Measurements from ENCODE around the gene CLEC10A.
"Not testable (repeated sequence)": the region's sequence is repeated elsewhere in the genome, so short reads cannot be mapped to it uniquely, and the experiment has no call there.

Gene CLEC10A, protein sequence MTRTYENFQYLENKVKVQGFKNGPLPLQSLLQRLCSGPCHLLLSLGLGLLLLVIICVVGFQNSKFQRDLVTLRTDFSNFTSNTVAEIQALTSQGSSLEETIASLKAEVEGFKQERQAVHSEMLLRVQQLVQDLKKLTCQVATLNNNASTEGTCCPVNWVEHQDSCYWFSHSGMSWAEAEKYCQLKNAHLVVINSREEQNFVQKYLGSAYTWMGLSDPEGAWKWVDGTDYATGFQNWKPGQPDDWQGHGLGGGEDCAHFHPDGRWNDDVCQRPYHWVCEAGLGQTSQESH

DNA sequence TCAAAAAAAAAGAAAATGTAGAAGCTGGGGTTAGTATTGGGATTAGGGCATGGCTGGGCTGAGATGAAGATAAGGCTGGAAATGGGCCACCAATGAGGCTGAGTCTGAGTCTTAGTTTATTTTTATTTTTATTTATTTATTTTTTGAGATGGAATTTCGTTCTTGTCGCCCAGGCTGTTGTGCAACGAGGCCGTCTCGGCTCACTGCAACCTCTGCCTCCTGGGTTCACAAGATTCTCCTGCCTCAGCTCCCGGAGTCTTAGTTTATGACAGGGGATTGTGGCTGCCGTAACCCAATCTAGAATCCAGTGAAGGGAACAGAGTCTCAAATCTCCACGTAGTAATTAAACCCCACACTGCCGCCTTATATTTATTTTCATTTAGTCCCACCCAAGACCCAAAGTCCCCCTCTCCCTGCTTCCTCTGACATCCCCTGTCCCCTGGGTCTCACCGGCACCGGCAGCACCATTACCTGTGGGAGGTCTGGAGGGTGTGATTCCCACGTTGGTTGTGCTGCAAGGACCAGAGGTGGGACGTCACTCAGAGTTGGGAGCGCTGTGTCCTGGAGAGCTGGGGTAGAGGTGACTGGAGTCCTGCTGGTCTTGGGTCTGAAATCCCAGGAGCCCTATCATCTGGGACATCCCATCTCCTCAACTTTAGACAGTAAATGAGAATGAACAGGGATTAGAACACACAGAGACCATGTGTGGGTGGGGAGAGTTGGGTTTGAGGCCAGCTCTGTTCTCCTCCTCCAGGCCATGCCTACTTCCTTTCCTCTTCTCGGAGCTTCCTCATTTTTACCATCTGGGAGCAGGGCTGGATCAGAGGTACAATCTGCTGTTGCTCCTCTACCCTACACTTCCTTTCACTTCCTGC is at the start of gene CLEC10A:
Gene CLEC10A (minus strand): TSS at position 671 of the 875 bp plus-strand sequence. CDS start 1,439 bp downstream, outside the sequence.
- DNase-seq = no peak

DNA sequence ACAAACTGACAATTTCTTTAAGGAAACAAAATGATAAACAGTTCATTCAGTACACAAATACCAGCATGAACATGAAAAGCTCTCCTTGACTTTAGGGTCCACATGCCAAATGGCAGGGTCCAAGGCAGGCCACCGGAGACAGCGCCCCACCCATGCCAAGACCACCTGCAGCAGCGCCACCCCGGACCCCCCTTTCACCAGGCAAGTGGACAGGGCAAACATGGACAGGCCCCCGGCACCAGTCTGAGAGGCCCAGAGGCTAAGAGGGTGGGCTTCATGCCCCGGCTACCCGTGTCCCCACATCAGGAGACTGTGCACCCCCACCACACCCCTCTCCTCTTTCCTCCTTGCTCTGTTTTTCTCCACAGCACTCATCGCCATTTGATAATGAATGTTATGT is 49.3 kb upstream of the CLEC10A start:
- DNase-seq = no peak

DNA sequence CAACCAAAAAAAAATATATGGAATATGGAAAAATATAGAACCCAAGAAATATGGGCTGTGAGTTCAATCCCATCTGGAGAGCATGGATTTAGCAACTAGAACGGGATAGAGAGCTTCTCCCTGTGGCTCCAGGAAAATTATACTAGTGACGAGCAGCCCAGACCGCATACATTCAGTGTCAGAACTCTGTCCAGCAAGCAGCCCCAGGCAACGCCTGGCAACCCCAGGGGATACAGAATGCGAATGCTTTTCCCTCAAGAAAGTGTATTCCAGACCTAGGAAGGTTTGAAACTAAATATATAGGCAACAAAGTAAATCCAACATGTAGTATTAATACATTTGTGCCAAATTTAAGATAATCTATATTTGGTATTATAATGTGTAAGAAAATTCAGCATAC is 48.1 kb upstream of the CLEC10A start:
- no peak for DNase-seq

DNA sequence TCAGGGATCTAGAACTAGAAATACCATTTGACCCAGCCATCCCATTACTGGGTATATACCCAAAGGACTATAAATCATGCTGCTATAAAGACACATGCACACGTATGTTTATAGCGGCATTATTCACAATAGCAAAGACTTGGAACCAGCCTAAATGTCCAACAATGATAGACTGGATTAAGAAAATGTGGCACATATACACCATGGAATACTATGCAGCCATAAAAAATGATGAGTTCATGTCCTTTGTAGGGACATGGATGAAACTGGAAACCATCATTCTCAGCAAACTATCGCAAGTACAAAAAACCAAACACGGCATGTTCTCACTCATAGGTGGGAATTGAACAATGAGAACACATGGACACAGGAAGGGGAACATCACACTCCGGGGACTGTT is 47.5 kb upstream of the CLEC10A start:
- not testable (repeated sequence) for DNase-seq

DNA sequence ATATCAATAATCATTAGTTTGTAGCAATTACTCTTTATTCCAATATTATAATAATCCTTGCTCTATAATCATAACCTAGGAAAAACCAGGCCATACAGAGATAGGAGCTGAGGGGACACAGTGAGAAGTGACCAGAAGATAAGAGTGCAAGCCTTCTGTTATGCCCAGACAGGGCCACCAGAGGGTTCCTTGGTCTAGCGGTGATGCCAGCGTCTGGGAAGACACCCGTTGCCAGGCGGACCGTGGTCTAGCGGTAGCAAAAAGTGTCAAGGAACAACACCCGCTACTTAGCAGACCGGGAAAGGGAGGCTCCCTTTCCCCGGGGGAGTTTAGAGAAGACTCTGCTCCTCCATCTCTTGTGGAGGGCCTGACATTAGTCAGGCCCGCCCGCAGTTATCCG is 46.3 kb upstream of the CLEC10A start:
- not testable (repeated sequence) for DNase-seq

DNA sequence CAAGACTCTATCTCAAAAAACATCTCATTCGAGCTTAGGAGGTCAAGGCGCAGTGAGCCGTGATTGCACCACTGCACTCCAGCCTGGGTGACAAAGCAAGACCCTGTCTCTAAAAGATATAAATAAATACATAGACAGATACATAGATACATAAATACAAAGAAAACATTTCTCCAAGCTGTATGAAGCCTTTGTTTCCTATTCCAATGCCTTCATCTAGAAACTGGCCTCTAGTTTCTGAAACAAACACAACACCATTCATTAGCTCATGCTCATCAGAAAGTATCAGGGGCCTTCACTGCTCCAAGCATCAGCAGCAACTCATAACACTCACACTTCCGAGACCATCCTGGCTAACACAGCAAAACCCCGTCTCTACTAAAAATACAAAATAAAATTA is 44.9 kb upstream of the CLEC10A start:
- no peak for DNase-seq

DNA sequence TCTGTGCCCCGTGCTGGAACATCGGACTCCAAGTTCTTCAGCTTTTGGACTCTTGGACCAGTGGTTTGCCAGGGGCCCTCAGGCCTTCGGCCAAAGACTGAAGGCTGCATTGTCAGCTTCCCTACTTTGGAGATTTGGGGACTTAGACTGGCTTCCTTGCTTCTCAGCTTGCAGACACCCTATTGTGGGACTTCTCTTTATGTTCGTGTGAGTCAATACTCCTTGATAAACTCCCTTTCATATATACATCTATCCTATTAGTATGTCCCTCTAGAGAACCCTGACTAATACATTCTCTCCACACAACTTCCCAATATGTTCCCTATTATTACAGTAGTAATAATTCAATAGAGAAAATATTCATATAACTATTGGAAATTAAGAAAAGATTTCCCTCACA is 43.8 kb upstream of the CLEC10A start:
- DNase-seq = no peak

DNA sequence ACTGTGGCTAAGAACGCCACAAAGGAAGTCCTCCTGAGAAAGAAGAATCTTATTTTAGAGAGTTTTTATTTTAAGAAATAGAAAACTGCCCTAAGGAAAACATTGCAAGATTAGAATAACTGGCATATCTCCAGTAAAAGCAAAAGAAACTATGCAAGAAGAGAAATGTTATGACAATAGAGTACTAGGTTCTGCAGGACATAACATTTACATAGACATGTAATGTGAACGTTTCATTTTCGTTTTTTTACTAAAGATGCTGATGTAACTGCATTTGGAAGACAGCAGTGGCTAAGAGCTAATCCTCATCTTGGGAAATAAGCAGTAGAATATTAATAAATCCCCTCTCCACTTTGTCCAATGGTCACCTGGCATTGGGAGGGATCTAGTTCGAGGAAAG is 42.3 kb upstream of the CLEC10A start:
- DNase-seq = no peak

DNA sequence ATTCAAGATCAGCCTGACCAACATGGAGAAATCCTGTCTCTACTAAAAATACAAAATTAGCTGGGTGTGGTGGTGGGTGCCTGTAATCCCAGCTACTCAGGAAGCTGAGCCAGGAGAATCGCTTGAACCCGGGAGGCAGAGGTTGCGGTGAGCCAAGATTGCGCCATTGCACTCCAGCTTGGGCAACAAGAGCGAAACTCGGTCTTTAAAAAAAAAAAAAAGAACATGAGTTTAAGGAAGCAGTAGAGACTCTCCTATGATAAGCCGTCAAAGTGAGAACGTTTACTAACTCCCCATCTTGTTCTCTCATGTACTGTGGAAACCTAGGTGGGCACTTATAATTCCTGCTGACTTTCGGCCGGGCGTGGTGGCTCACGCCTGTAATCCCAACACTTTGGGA is 40.6 kb upstream of the CLEC10A start:
- not testable (repeated sequence) for DNase-seq

DNA sequence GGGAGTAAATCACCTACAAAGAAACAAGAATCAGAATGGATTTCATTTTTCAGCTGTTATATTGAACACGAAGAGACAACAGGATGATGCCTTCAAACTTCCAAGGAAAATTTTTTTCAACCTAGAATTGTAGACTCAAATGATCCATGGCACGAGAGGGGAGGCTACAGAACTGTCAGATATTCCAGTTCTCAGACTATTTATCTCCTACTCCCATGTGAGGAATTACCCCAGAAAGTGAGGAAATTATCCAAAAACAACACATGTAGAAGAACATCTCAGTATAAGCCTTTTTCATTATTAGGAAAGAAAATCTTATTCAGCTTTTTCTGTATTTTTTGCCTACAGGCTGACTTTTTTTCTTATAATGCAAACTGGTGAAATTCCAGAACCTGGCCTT is 40.1 kb upstream of the CLEC10A start:
- DNase-seq = no peak

DNA sequence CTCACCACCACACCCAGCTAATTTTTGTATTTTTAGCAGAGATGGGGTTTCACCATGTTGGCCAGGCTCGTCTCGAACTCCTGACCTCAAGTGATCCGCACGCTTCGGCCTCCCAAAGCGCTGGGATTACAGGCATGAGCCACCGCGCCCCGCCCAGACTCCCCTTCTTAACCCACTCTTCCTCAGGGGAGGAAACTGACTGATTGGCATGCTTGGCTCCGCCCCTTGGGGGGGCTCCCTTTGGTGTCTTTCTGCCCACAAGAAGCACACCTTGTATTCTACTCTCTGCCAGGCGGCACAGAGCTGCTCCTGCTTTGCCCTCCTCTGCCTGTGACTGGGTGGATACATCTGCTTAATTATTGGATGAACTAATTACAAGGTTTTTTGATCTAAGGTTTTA is 39.3 kb upstream of the CLEC10A start:
- DNase-seq = no peak

DNA sequence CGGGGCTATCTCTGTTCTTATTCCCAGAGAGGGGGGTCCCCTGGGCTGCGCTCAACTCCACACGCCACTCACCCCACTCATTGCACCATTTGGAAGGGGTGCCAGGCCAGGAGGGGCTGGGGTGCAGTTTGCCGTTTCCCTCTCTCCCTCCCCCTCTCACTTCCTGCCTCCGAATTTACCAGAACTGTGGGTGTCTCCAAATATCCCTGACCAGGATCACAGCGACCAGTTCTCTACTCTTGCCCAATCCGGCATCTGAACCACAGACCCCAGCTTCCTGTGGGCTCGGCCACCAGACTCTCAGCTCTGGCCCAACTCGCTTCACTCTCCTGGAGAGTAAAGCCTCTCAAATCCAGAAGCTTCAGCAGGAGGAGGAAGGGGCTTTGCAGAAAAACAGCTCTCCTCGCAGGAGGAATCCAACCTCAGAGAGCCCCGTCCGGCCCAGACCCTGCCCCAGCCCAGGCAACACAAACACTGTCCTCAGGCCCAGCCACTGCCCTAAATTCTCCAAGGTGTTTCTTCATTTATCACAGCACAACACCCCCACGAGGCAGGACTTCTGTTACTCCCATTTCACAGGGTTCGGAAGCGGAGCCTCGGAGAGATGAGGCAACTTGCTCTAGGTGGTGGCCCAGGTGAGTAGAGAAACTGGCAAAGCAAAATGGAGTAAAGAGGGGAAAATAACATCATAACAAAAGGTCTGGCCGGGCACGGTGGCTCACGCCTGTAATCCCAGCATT is 35.0 kb upstream of the CLEC10A start:
- no peak for DNase-seq

DNA sequence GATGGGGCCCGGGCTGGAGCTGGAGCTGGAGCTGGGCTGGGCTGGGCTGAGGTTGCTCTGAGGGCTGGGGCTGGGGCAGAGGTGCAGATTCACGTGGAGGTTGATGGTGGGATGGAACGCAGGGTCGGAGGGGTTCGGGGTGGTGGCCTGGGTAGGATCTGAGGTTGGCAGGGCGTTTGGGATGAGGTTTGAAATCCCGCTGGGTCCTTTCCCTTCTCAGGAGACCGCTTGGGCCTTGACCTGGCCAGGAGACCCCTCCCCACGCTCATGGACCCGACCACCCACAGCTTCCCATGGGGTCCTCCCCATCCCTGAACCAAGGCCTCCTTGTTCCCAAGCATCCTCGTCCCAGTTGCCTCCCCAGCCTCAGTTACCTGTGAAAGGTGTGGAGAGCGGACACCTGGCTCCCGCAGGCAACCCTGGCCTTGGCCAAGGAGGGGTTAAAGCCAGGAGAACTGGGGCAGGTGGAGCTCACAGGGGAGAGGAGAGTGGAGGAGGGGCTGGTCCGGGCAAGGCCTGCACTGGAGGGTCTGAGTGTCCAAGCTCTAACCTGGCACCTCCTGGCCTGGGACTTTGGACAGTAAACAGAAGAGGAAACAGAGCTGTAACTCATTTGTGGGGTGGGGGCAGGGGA is 34.3 kb upstream of the CLEC10A start, which contains the start of gene ASGR2:
Gene ASGR2 (minus strand): TSS at position 582 of the 634 bp plus-strand sequence. CDS start 582 bp downstream, outside the sequence.
- DNase-seq = no peak

DNA sequence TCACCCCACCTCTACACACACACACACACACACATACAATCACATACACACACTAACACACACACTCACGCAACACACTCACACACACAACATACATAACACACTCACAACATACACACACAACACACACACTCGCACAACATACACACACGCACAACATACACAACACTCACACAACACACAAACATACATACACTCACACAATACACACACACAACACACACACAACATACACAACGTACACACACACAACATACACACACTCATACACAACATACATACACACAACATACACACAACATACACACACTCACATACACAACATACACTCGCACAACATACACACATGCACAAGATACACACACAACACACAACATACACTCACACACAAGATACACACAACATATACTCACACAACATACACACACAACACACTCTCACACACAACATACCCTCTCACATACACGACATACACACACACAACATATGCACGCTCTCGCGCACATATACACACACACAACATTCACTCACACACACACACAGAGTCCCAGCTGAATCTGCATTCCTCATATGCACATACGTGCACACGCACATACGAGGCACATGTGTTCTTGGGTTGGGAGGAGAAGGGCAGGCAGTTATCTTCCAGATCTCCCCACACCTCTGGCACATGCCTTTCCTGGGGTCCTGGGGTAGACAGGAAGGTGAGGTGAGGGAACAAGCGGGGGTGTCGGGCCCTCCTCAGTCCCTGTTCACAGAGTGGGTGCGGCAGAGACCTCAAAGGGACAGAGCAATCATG is 33.4 kb upstream of the CLEC10A start:
- DNase-seq = no peak

DNA sequence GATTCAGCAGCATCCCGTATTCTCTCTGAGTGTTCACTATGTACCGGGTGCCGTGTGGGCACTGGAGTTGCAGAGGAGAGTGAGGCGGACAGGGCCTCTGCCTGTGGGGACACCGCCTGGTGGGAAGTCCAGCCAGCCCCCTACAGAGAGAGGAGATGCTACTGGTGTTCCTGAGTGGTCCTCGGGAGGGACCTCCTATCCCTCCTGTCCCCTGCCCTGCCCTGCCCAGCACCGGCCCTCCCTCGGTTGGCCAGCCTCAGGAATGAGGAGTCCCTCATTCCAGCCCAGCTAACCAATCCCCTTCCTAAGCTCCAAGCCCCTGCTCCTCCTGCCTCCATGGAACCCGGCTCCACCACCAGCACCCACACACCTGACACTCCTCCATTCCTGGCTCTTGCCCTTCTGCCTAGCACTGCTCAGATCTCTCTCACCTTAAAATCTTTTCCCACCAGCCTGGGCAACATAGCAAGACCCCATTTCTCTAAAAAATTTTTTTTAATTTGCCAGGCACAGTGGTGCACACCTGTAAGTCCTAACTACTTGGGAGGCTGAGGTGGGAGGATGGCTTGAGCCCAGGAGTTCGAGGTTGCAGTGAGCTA is 32.6 kb upstream of the CLEC10A start:
- no peak for DNase-seq

DNA sequence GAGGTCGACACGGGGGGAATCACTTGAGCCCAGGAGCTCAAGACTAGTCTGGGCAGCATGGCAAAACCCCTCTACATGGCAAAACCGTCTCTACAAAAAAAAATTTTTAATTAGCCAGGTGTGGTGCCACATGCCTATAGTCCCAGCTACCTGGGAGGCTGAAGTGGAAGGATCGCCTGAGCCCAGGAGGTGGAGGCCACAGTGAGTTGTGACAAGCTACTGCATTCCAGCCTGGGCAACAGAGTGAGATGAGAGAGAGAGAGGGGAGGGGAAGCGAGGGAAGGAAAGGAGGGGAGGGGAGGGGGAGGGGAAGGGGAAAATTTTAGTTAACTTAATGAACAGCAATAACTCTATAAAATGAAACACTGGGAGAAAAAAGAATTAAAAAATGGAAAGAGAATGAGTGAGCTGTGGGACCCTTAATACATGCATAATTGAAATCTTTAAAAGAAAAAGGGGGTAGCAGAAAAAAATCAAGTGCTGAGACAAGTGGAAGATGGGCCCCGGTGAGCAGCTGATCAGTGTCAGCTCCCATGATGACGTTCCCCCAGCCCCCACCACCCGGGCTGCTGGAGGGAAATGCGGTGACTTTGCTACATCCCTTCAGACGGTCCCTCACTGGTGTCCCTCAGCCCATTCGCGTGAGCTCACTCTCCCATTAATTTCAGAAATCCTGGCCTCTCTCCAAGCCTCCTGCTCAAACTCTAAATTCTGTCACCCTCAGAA is 31.9 kb upstream of the CLEC10A start:
- no peak for DNase-seq

DNA sequence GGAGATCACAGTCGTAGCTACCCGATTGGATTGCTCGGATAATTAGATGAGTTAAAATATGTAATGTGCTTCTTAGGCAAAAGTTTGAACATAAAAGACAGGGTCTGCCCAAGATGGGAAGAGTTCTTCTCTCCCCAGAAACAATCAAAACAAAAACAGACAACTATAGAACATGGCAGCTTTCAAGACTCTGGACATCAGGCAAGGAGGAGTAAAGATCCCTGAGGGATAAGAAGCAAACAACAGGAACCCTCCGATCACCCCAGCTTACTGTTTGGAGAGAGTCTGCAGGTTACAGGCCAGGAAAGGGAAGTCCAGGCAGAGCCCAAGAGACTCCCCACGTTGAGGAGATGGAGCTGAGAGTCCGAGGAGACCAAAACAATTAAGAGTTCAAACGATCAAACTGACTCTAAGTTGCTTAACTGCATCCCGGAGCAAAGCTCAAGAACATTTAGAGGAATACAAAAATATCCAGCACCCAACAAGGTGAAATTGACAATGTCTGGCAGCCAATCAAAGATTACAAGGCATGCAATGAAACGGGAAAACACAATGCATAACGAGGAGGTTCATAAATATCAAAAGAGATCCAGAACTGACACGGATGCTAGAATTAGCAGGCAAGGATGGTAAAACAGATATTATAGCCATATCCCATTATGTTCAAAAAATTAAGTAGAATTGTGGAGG is 30.7 kb upstream of the CLEC10A start:
- no peak for DNase-seq

DNA sequence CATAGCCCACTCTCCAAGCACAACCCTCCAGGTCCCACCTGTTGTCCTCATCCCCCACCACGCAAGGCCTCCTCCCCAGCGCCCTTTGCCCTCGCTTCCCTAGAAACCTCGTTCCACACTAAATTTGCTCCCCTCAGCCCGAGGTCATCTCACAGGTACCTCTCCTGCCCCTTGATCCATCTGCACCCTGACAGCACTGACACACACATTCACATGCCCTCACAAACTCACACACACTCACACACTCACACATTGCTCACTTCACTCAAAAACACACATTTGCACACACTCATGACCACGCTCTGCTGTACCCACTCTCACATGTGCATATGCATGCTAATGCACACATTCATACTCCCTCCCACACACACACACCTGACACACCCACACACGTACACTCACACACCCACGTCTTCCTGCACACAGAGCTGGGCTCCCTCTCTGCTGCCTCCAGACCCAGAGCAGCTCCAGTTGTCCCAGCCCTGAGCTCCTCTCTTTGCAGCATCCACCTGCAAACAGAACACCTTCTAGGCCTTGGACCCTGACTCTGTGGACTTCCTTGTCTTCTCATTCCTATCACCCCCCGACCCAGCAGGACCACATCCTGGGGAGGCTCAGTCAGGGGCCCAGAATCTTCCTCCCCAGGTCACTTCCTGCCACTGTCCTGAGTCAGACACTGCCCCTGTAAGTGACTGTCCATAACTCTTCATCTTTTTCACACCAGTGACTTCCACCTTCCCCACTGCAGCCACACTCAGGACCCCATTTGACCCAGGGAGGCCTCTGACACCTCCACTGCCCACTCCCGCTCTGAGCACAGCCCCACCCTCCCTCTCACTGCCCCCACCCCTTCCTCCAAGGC is 29.6 kb upstream of the CLEC10A start:
- DNase-seq = no peak

DNA sequence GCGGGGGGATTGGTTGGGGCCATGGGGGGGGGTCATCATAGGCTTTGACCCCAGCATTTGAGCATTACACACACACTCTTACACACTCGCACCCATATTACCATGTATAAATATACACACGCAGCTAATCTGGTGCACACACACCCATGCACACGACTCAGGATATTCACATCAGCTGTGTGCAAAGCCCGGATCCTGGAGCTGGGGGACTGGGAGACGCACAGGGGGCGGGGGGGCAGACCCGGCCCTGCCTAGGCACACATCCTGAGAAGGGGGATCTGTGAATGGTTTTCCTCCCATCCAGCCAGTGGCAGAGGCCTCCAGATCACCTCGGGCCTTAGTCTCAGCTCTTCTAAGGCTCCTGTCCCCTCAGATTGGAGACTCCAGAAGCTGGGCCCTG is 28.9 kb upstream of the CLEC10A start:
- no peak for DNase-seq
